NT2/D1 (cell line): Measurements from ENCODE around the gene PTCD3.

Source experiments
- DNase-seq: peaks from one replicate; pipeline ENCODE4 v3.0.0-alpha.2; 2011; ENCODE audit warnings: low read depth, low spot score
- H3K27me3 ChIP-seq: 2 replicates; pipeline ENCODE4 v1.6.0; 2011; ENCODE audit warnings: mild to moderate bottlenecking; ENCODE audit not compliant: insufficient read length, insufficient read depth
- H3K36me3 ChIP-seq: 2 replicates; pipeline ENCODE4 v1.6.1; 2011; ENCODE audit warnings: mild to moderate bottlenecking, low read length, mixed read lengths; ENCODE audit not compliant: insufficient read depth, insufficient read length
- H3K4me1 ChIP-seq: 2 replicates; pipeline ENCODE4 v1.5.1; 2011; ENCODE audit not compliant: insufficient read depth, insufficient read length
- H3K4me3 ChIP-seq: 2 replicates; pipeline ENCODE4 v1.5.1; 2011; ENCODE audit warnings: low read depth; ENCODE audit not compliant: insufficient read length
- H3K9ac ChIP-seq: 2 replicates; pipeline ENCODE4 v1.6.0; 2011; ENCODE audit warnings: low read depth; ENCODE audit not compliant: insufficient read length
- H3K9me3 ChIP-seq: 2 replicates; pipeline ENCODE4 v1.5.1; 2011; ENCODE audit warnings: mild to moderate bottlenecking, low read length; ENCODE audit not compliant: insufficient read depth
- SUZ12 ChIP-seq: IDR thresholded peaks from 2 replicates; pipeline ENCODE4 v1.6.1; 2011; ENCODE audit not compliant: insufficient read length, insufficient read depth; ENCODE audit errors: extremely low read depth
- YY1 ChIP-seq: IDR thresholded peaks from 2 replicates; pipeline ENCODE4 v1.6.1; 2011; ENCODE audit not compliant: insufficient read length, insufficient read depth
- ZNF274 ChIP-seq: IDR thresholded peaks from 2 replicates; pipeline ENCODE4 v1.6.1; 2011; ENCODE audit warnings: mild to moderate bottlenecking, low read depth, low read length

The PTCD3 gene

GRCh38 chr2:86139981-86140380 is 33.9 kb downstream of the PTCD3 start:
- Histone ChIP-seq H3K4me1 (no peaks in the 10 kb centered on the region), H3K9ac (no peak overlapping the region), H3K4me3 (no peak overlapping the region), H3K9me3 (no peaks in the 10 kb centered on the region), H3K27me3 (no peaks in the 10 kb centered on the region), H3K36me3 (peaks cover 83% of the 10 kb centered on the region)
- no peak for DNase-seq
- TF ChIP-seq YY1 (no peak), ZNF274 (no peak), SUZ12 (no peak)

- H3K4me1 ChIP-seq: no peaks in the 10 kb centered on the region
- H3K9me3 ChIP-seq: no peaks in the 10 kb centered on the region
- TF ChIP-seq ZNF274 (no peak), SUZ12 (no peak), YY1 (no peak)
- no peaks in the 10 kb centered on the region for H3K27me3 ChIP-seq
- no peak for DNase-seq
- H3K9ac ChIP-seq: no peak overlapping the region
- no peak overlapping the region for H3K4me3 ChIP-seq
- H3K36me3 ChIP-seq: peaks cover 79% of the 10 kb centered on the region
Measured at GRCh38 chr2:86140969-86141392, 34.9 kb downstream of the PTCD3 start.

GRCh38 chr2:86142436-86143257 is 36.6 kb downstream of the PTCD3 start:
- DNase-seq: no peak
- TF ChIP-seq ZNF274 (no peak), SUZ12 (no peak), YY1 (no peak)
- Histone ChIP-seq H3K9ac (no peak overlapping the region), H3K9me3 (no peaks in the 10 kb centered on the region), H3K27me3 (no peaks in the 10 kb centered on the region), H3K4me1 (no peaks in the 10 kb centered on the region), H3K4me3 (no peak overlapping the region), H3K36me3 (peaks cover 68% of the 10 kb centered on the region)

GRCh38 chr2:86143307-86143706 is 37.3 kb downstream of the PTCD3 start:
- peaks cover 67% of the 10 kb centered on the region for H3K36me3 ChIP-seq

GRCh38 chr2:86143926-86144685 is 38.1 kb downstream of the PTCD3 start:
- DNase-seq: no peak
- Histone ChIP-seq H3K27me3 (no peaks in the 10 kb centered on the region), H3K4me1 (no peaks in the 10 kb centered on the region), H3K9me3 (no peaks in the 10 kb centered on the region), H3K36me3 (peaks cover 66% of the 10 kb centered on the region), H3K4me3 (no peak overlapping the region), H3K9ac (no peak overlapping the region)
- TF ChIP-seq ZNF274 (no peak), SUZ12 (no peak), YY1 (no peak)

More at GRCh38 chr2:86143307-86143706, 37.3 kb downstream of the PTCD3 start:
- Histone ChIP-seq H3K9ac (no peak overlapping the region), H3K4me3 (no peak overlapping the region), H3K27me3 (no peaks in the 10 kb centered on the region), H3K9me3 (no peaks in the 10 kb centered on the region), H3K4me1 (no peaks in the 10 kb centered on the region)
- DNase-seq: no peak
- TF ChIP-seq SUZ12 (no peak), YY1 (no peak), ZNF274 (no peak)

- Histone ChIP-seq H3K9me3 (no peaks in the 10 kb centered on the region), H3K36me3 (peaks cover 69% of the 10 kb centered on the region), H3K4me1 (no peaks in the 10 kb centered on the region), H3K4me3 (no peak overlapping the region), H3K9ac (no peak overlapping the region), H3K27me3 (no peaks in the 10 kb centered on the region)
- DNase-seq: no peak
- TF ChIP-seq SUZ12 (no peak), ZNF274 (no peak), YY1 (no peak)
Measured at GRCh38 chr2:86147793-86148192, 41.8 kb downstream of the PTCD3 start.

GRCh38 chr2:86150502-86150901 is 44.5 kb downstream of the PTCD3 start:
- peaks cover 69% of the 10 kb centered on the region for H3K36me3 ChIP-seq
- no peak overlapping the region for H3K4me3 ChIP-seq
- TF ChIP-seq ZNF274 (no peak), SUZ12 (no peak), YY1 (no peak)
- no peaks in the 10 kb centered on the region for H3K4me1 ChIP-seq
- DNase-seq: no peak
- no peaks in the 10 kb centered on the region for H3K9me3 ChIP-seq
- no peak overlapping the region for H3K9ac ChIP-seq
- H3K27me3 ChIP-seq: no peaks in the 10 kb centered on the region
